ENCODE data around the gene SULF2. TPM values are rescaled to one million over a fixed set of nuclear protein-coding genes. Genes with fewer than 3 reads are reported as not detected.

The SULF2 gene
- total RNA-seq, 1 experiment from 2014 or later = not detected

GRCh38 chr20:47818466-47818865, 33.2 kb upstream of the SULF2 start:
- H3K4me3 ChIP-seq (ENCODE audit: low read length) = no peak overlapping the region
- no peaks in the 10 kb centered on the region for H3K9me2 ChIP-seq (replicated peaks; ENCODE audit: insufficient read depth, low read length)
- H3K9me3 ChIP-seq (ENCODE audit: low read length) = no peaks in the 10 kb centered on the region
- no peak overlapping the region for H3K4me2 ChIP-seq (ENCODE audit: low read depth, low read length, poor library complexity, severe bottlenecking)
- H4K20me1 ChIP-seq (ENCODE audit: insufficient read depth, low read depth, low read length) = no peaks in the 10 kb centered on the region
- no peak for DNase-seq
- H3K27me3 ChIP-seq (ENCODE audit: low read length) = no peaks in the 10 kb centered on the region
- no peak overlapping the region for H3K9ac ChIP-seq (ENCODE audit: low read length)
- H2AFZ ChIP-seq (ENCODE audit: low read length) = no peak overlapping the region
- H3K79me2 ChIP-seq (ENCODE audit: low read length) = no peaks in the 10 kb centered on the region
- H3K4me1 ChIP-seq (ENCODE audit: low read length) = no peaks in the 10 kb centered on the region
- H3K36me3 ChIP-seq (ENCODE audit: insufficient read depth, low read length) = no peaks in the 10 kb centered on the region
- no peak overlapping the region for H3K27ac ChIP-seq (ENCODE audit: low read length)

- no peaks in the 10 kb centered on the region for H3K36me3 ChIP-seq (ENCODE audit: insufficient read depth, low read length)
- no peak overlapping the region for H3K4me2 ChIP-seq (ENCODE audit: low read depth, low read length, poor library complexity, severe bottlenecking)
- H3K27me3 ChIP-seq (ENCODE audit: low read length) = no peaks in the 10 kb centered on the region
- no peak overlapping the region for H3K4me3 ChIP-seq (ENCODE audit: low read length)
- no peaks in the 10 kb centered on the region for H3K79me2 ChIP-seq (ENCODE audit: low read length)
- no peaks in the 10 kb centered on the region for H3K4me1 ChIP-seq (ENCODE audit: low read length)
- H3K9ac ChIP-seq (ENCODE audit: low read length) = no peak overlapping the region
- no peaks in the 10 kb centered on the region for H3K9me2 ChIP-seq (replicated peaks; ENCODE audit: insufficient read depth, low read length)
- no peaks in the 10 kb centered on the region for H4K20me1 ChIP-seq (ENCODE audit: insufficient read depth, low read depth, low read length)
- no peak overlapping the region for H3K27ac ChIP-seq (ENCODE audit: low read length)
- DNase-seq = no peak
- no peak overlapping the region for H2AFZ ChIP-seq (ENCODE audit: low read length)
- H3K9me3 ChIP-seq (ENCODE audit: low read length) = no peaks in the 10 kb centered on the region
Observed at GRCh38 chr20:47818016-47818415, 32.7 kb upstream of the SULF2 start.

GRCh38 chr20:47817573-47817972, 32.3 kb upstream of the SULF2 start:
- Histone ChIP-seq H3K27ac (ENCODE audit: low read length) (no peak overlapping the region), H3K9ac (ENCODE audit: low read length) (no peak overlapping the region), H2AFZ (ENCODE audit: low read length) (no peak overlapping the region), H3K4me3 (ENCODE audit: low read length) (no peak overlapping the region), H3K36me3 (ENCODE audit: insufficient read depth, low read length) (no peaks in the 10 kb centered on the region), H3K4me1 (ENCODE audit: low read length) (no peaks in the 10 kb centered on the region), H3K9me2 (replicated peaks; ENCODE audit: insufficient read depth, low read length) (no peaks in the 10 kb centered on the region), H3K79me2 (ENCODE audit: low read length) (no peaks in the 10 kb centered on the region), H3K4me2 (ENCODE audit: low read depth, low read length, poor library complexity, severe bottlenecking) (no peak overlapping the region), H3K27me3 (ENCODE audit: low read length) (no peaks in the 10 kb centered on the region), H4K20me1 (ENCODE audit: insufficient read depth, low read depth, low read length) (no peaks in the 10 kb centered on the region), H3K9me3 (ENCODE audit: low read length) (no peaks in the 10 kb centered on the region)
- DNase-seq = no peak

GRCh38 chr20:47816487-47817451, 31.5 kb upstream of the SULF2 start:
- no peaks in the 10 kb centered on the region for H3K79me2 ChIP-seq (ENCODE audit: low read length)
- H3K4me3 ChIP-seq (ENCODE audit: low read length) = no peak overlapping the region
- H3K9me3 ChIP-seq (ENCODE audit: low read length) = no peaks in the 10 kb centered on the region
- H3K9ac ChIP-seq (ENCODE audit: low read length) = no peak overlapping the region
- no peak overlapping the region for H3K27ac ChIP-seq (ENCODE audit: low read length)
- H3K27me3 ChIP-seq (ENCODE audit: low read length) = 0 out of 2 replicates have a peak, but pooled peaks cover 2% of the 10 kb centered on the region
- H3K4me1 ChIP-seq (ENCODE audit: low read length) = no peaks in the 10 kb centered on the region
- no peak overlapping the region for H3K4me2 ChIP-seq (ENCODE audit: low read depth, low read length, poor library complexity, severe bottlenecking)
- H4K20me1 ChIP-seq (ENCODE audit: insufficient read depth, low read depth, low read length) = no peaks in the 10 kb centered on the region
- H3K9me2 ChIP-seq (replicated peaks; ENCODE audit: insufficient read depth, low read length) = no peaks in the 10 kb centered on the region
- no peak overlapping the region for H2AFZ ChIP-seq (ENCODE audit: low read length)
- no peak for DNase-seq
- no peaks in the 10 kb centered on the region for H3K36me3 ChIP-seq (ENCODE audit: insufficient read depth, low read length)

- no peak for DNase-seq
- Histone ChIP-seq H3K4me2 (ENCODE audit: low read depth, low read length, poor library complexity, severe bottlenecking) (no peak overlapping the region), H3K27ac (ENCODE audit: low read length) (no peak overlapping the region), H3K9me3 (ENCODE audit: low read length) (no peaks in the 10 kb centered on the region), H4K20me1 (ENCODE audit: insufficient read depth, low read depth, low read length) (no peaks in the 10 kb centered on the region), H3K4me3 (ENCODE audit: low read length) (no peak overlapping the region), H3K27me3 (ENCODE audit: low read length) (0 out of 2 replicates have a peak, but pooled peaks cover 6% of the 10 kb centered on the region), H3K36me3 (ENCODE audit: insufficient read depth, low read length) (no peaks in the 10 kb centered on the region), H3K4me1 (ENCODE audit: low read length) (no peaks in the 10 kb centered on the region), H2AFZ (ENCODE audit: low read length) (no peak overlapping the region), H3K9ac (ENCODE audit: low read length) (no peak overlapping the region), H3K79me2 (ENCODE audit: low read length) (no peaks in the 10 kb centered on the region), H3K9me2 (replicated peaks; ENCODE audit: insufficient read depth, low read length) (no peaks in the 10 kb centered on the region)
Observed at GRCh38 chr20:47815866-47816265, 30.6 kb upstream of the SULF2 start.

GRCh38 chr20:47815416-47815806, 30.1 kb upstream of the SULF2 start:
- Histone ChIP-seq H3K4me2 (ENCODE audit: low read depth, low read length, poor library complexity, severe bottlenecking) (no peak overlapping the region), H3K27me3 (ENCODE audit: low read length) (0 out of 2 replicates have a peak, but pooled peaks cover 6% of the 10 kb centered on the region), H3K79me2 (ENCODE audit: low read length) (no peaks in the 10 kb centered on the region), H3K4me1 (ENCODE audit: low read length) (no peaks in the 10 kb centered on the region), H4K20me1 (ENCODE audit: insufficient read depth, low read depth, low read length) (no peaks in the 10 kb centered on the region), H3K9me2 (replicated peaks; ENCODE audit: insufficient read depth, low read length) (no peaks in the 10 kb centered on the region), H2AFZ (ENCODE audit: low read length) (no peak overlapping the region), H3K9me3 (ENCODE audit: low read length) (no peaks in the 10 kb centered on the region), H3K4me3 (ENCODE audit: low read length) (no peak overlapping the region), H3K27ac (ENCODE audit: low read length) (no peak overlapping the region), H3K36me3 (ENCODE audit: insufficient read depth, low read length) (no peaks in the 10 kb centered on the region), H3K9ac (ENCODE audit: low read length) (no peak overlapping the region)
- no peak for DNase-seq

GRCh38 chr20:47814632-47815415, 29.5 kb upstream of the SULF2 start:
- H3K79me2 ChIP-seq (ENCODE audit: low read length) = no peaks in the 10 kb centered on the region
- H3K9ac ChIP-seq (ENCODE audit: low read length) = no peak overlapping the region
- no peak overlapping the region for H2AFZ ChIP-seq (ENCODE audit: low read length)
- no peak overlapping the region for H3K4me3 ChIP-seq (ENCODE audit: low read length)
- no peaks in the 10 kb centered on the region for H3K9me2 ChIP-seq (replicated peaks; ENCODE audit: insufficient read depth, low read length)
- no peaks in the 10 kb centered on the region for H3K4me1 ChIP-seq (ENCODE audit: low read length)
- H3K36me3 ChIP-seq (ENCODE audit: insufficient read depth, low read length) = no peaks in the 10 kb centered on the region
- H4K20me1 ChIP-seq (ENCODE audit: insufficient read depth, low read depth, low read length) = 0 out of 2 replicates have a peak, but pooled peaks cover 4% of the 10 kb centered on the region
- no peak overlapping the region for H3K4me2 ChIP-seq (ENCODE audit: low read depth, low read length, poor library complexity, severe bottlenecking)
- H3K27me3 ChIP-seq (ENCODE audit: low read length) = 0 out of 2 replicates have a peak, but pooled peaks cover 6% of the 10 kb centered on the region
- H3K9me3 ChIP-seq (ENCODE audit: low read length) = no peaks in the 10 kb centered on the region
- H3K27ac ChIP-seq (ENCODE audit: low read length) = no peak overlapping the region
- no peak for DNase-seq

GRCh38 chr20:47810721-47811347, 25.6 kb upstream of the SULF2 start:
- Histone ChIP-seq H3K4me2 (ENCODE audit: low read depth, low read length, poor library complexity, severe bottlenecking) (no peak overlapping the region), H3K27ac (ENCODE audit: low read length) (no peak overlapping the region), H3K27me3 (ENCODE audit: low read length) (0 out of 2 replicates have a peak, but pooled peaks cover 6% of the 10 kb centered on the region), H3K9me3 (ENCODE audit: low read length) (no peaks in the 10 kb centered on the region), H3K4me1 (ENCODE audit: low read length) (no peaks in the 10 kb centered on the region), H3K79me2 (ENCODE audit: low read length) (no peaks in the 10 kb centered on the region), H3K9ac (ENCODE audit: low read length) (no peak overlapping the region), H3K9me2 (replicated peaks; ENCODE audit: insufficient read depth, low read length) (no peaks in the 10 kb centered on the region), H3K4me3 (ENCODE audit: low read length) (no peak overlapping the region), H3K36me3 (ENCODE audit: insufficient read depth, low read length) (no peaks in the 10 kb centered on the region), H2AFZ (ENCODE audit: low read length) (no peak overlapping the region), H4K20me1 (ENCODE audit: insufficient read depth, low read depth, low read length) (0 out of 2 replicates have a peak, but pooled peaks cover 4% of the 10 kb centered on the region)
- DNase-seq = no peak

Measured in Karpas-422 (cell line).